Activated T-helper 9 cell treated with anti-CD3 and anti-CD28 coated beads, Interleukin-2, amount 50 U/mL, for 16 hours (primary cell): ENCODE measurements around the gene ABHD16A.

Experiments
- DNase-seq: peaks from one replicate; pipeline ENCODE4 v3.0.0-alpha.2; 2020; ENCODE audit warnings: low read depth

Gene ABHD16A

DNA sequence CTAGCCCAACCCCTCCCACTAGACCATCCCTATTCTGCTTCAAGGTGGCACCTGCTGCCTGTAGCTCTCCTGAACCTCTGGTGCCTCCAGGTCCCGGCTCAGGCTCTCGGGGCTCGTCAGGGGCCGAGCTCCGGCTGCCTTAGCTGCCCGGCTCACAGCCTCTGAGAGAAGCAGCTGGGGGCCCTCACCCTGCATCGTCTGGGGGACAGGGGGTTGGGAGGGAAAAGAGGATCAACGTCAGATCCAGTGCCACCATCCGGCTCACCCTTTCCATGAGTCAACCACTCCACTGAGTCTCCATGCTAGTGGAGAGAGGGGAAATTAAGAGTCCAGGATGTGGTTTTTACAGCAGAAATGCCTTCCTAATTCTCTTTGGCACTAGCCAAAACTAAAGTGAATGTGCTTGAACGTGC, 63.7 kb downstream of the ABHD16A start:
- no peak for DNase-seq

DNA sequence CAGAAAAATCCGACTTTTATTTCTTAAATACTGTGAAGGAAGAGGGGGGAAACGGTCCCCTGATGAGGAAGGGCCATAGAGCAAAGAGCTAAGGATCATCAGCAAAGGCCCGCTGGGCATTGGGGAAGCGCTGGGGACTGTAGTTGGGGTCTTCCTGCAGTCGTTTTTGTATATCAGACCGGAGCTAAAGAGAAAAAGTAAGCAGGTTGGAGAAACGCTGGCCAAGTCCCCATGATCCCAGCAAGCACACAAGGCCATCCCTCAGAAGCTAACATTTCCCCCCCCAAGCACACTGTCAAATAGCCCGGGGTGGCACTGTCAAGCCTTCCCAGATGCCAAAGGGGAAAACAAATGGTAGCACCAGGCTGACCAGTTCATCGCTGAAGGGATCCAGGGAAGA, 64.1 kb downstream of the ABHD16A start:
- DNase-seq = no peak
